Glutamatergic neuron (in vitro differentiated cells): ENCODE measurements around the gene CTSH. TPM values are rescaled to one million over a fixed set of nuclear protein-coding genes. Genes with fewer than 3 reads are reported as not detected.

Experiments used
- DNase-seq: peaks from one replicate; pipeline ENCODE4 v3.0.0; 2022
- H3K27ac Mint-ChIP-seq: one replicate; pipeline ENCODE4 v1.8.0; 2020; ENCODE audit warnings: mild to moderate bottlenecking, mixed read lengths, inconsistent platforms; ENCODE audit not compliant: unreplicated experiment
- H3K27me3 Mint-ChIP-seq: one replicate; pipeline ENCODE4 v1.8.0; 2020; ENCODE audit warnings: mild to moderate bottlenecking, moderate library complexity, mixed read lengths, inconsistent platforms; ENCODE audit not compliant: unreplicated experiment
- H3K36me3 Mint-ChIP-seq: one replicate; pipeline ENCODE4 v1.8.0; 2020; ENCODE audit warnings: mild to moderate bottlenecking, mixed read lengths, inconsistent platforms; ENCODE audit not compliant: unreplicated experiment
- H3K4me1 Mint-ChIP-seq: one replicate; pipeline ENCODE4 v1.8.0; 2020; ENCODE audit warnings: mild to moderate bottlenecking, low read depth, mixed read lengths, inconsistent platforms; ENCODE audit not compliant: unreplicated experiment
- H3K4me3 Mint-ChIP-seq: one replicate; pipeline ENCODE4 v1.8.0; 2020; ENCODE audit warnings: mild to moderate bottlenecking, mixed read lengths, inconsistent platforms; ENCODE audit not compliant: unreplicated experiment
- H3K9me3 Mint-ChIP-seq: one replicate; pipeline ENCODE4 v1.8.0; 2020; ENCODE audit warnings: mild to moderate bottlenecking, moderate library complexity, mixed read lengths, inconsistent platforms; ENCODE audit not compliant: unreplicated experiment
- CTCF ChIP-seq: fragments of 200-600 bp; sonication (generic); IDR thresholded peaks from one replicate; pipeline ENCODE4 v1.5.0; 2021; ENCODE audit not compliant: partially characterized antibody, unreplicated experiment
- total RNA-seq: library from RNA; stranded (reverse); fragmentation: NEBNext Ultra II Directional; extraction: Animal tissue kit (Norgen Biotek cat#: 25700); gene quantifications from one replicate; pipeline ENCODE4 v1.2.1, GENCODE V29; 2021; ENCODE audit not compliant: unreplicated experiment

The CTSH gene
- total RNA-seq, 1 donor from 2014 or later, result not detected

- no peak for DNase-seq
- H3K4me1 Mint-ChIP-seq, result no peaks in the 10 kb centered on the region
- H3K27ac Mint-ChIP-seq, result no peak overlapping the region
- H3K36me3 Mint-ChIP-seq, result no peaks in the 10 kb centered on the region
- no peak for TF ChIP-seq CTCF
- H3K9me3 Mint-ChIP-seq, result peaks cover 5% of the 10 kb centered on the region
- peaks cover 3% of the 10 kb centered on the region for H3K27me3 Mint-ChIP-seq
- no peak overlapping the region for H3K4me3 Mint-ChIP-seq
Measured at GRCh38 chr15:78957416-78958093, 12.7 kb upstream of the CTSH start.

- Mint-ChIP-seq H3K4me1 (no peaks in the 10 kb centered on the region), H3K27me3 (peaks cover 3% of the 10 kb centered on the region), H3K4me3 (no peak overlapping the region), H3K36me3 (no peaks in the 10 kb centered on the region), H3K9me3 (peaks cover 5% of the 10 kb centered on the region), H3K27ac (no peak overlapping the region)
- DNase-seq, result no peak
- no peak for TF ChIP-seq CTCF
Measured at GRCh38 chr15:78956937-78957336, 12.1 kb upstream of the CTSH start.

- Mint-ChIP-seq H3K36me3 (no peaks in the 10 kb centered on the region), H3K27me3 (peaks cover 5% of the 10 kb centered on the region), H3K4me3 (no peak overlapping the region), H3K27ac (no peak overlapping the region), H3K4me1 (no peaks in the 10 kb centered on the region), H3K9me3 (peaks cover 5% of the 10 kb centered on the region)
- DNase-seq, result no peak
- no peak for TF ChIP-seq CTCF
Measured at GRCh38 chr15:78955355-78955754, 10.5 kb upstream of the CTSH start.

- Mint-ChIP-seq H3K27me3 (peaks cover 6% of the 10 kb centered on the region), H3K4me3 (no peak overlapping the region), H3K4me1 (no peaks in the 10 kb centered on the region), H3K9me3 (peaks cover 5% of the 10 kb centered on the region), H3K27ac (no peak overlapping the region), H3K36me3 (no peaks in the 10 kb centered on the region)
- DNase-seq, result no peak
- no peak for TF ChIP-seq CTCF
Measured at GRCh38 chr15:78951841-78952238, 7.0 kb upstream of the CTSH start.

- no peak overlapping the region for H3K4me3 Mint-ChIP-seq
- no peaks in the 10 kb centered on the region for H3K36me3 Mint-ChIP-seq
- no peak overlapping the region for H3K27ac Mint-ChIP-seq
- peaks cover 6% of the 10 kb centered on the region for H3K27me3 Mint-ChIP-seq
- TF ChIP-seq CTCF, result no peak
- no peaks in the 10 kb centered on the region for H3K4me1 Mint-ChIP-seq
- DNase-seq, result no peak
- peaks cover 5% of the 10 kb centered on the region for H3K9me3 Mint-ChIP-seq
Measured at GRCh38 chr15:78950902-78951840, 6.3 kb upstream of the CTSH start.
